ENCODE measurements around the gene LOXL1.

- TF ChIP-seq, protein P1, sequence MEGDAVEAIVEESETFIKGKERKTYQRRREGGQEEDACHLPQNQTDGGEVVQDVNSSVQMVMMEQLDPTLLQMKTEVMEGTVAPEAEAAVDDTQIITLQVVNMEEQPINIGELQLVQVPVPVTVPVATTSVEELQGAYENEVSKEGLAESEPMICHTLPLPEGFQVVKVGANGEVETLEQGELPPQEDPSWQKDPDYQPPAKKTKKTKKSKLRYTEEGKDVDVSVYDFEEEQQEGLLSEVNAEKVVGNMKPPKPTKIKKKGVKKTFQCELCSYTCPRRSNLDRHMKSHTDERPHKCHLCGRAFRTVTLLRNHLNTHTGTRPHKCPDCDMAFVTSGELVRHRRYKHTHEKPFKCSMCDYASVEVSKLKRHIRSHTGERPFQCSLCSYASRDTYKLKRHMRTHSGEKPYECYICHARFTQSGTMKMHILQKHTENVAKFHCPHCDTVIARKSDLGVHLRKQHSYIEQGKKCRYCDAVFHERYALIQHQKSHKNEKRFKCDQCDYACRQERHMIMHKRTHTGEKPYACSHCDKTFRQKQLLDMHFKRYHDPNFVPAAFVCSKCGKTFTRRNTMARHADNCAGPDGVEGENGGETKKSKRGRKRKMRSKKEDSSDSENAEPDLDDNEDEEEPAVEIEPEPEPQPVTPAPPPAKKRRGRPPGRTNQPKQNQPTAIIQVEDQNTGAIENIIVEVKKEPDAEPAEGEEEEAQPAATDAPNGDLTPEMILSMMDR (IDR thresholded peaks at IDR 0.05; ENCODE audit: low read depth, low read length, missing input control) = no peak
- TF ChIP-seq FOXA1 (IDR thresholded peaks at IDR 0.05) = no peak
Measured at GRCh38 chr15:73959801-73960200, 33.5 kb downstream of the LOXL1 start.

Data from liver (tissue), 2 donors.